Activated CD4-positive, alpha-beta T cell treated with anti-CD3 and anti-CD28 coated beads for 24 hours (primary cell): ENCODE results near the gene MCEE.
A peak's percentile ranks its signal among the peaks of the same experiment; 100 is the strongest.
"Not testable (repeated sequence)": the region's sequence is repeated elsewhere in the genome, so short reads cannot be mapped to it uniquely, and the experiment has no call there.

Source experiments
- DNase-seq, 2 donors: peaks; one replicate each; pipeline ENCODE4 v3.0.0-alpha.2; 2020; ENCODE audit warnings: low read depth in 2 of 2

The MCEE gene

GRCh38 chr2:71130152-71130904 lies at the start of gene MCEE, which contains the start of gene MPHOSPH10:
TSS of gene MCEE (minus strand) at chr2:71130229. CDS start at chr2:71130219, 10 bp downstream.
TSS of gene MPHOSPH10 (plus strand) at chr2:71130634. CDS start at chr2:71130666, 32 bp downstream.
- DNase-seq, result peak; percentile 78 to 88

GRCh38 chr2:71178836-71179235 lies 48.8 kb upstream of the MCEE start:
- not testable (repeated sequence) for DNase-seq

- no peak for DNase-seq
Measured at GRCh38 chr2:71174207-71174606, 44.2 kb upstream of the MCEE start.

- DNase-seq, result no peak
Measured at GRCh38 chr2:71173096-71173495, 43.1 kb upstream of the MCEE start.

- no peak for DNase-seq
Measured at GRCh38 chr2:71166812-71167211, 36.8 kb upstream of the MCEE start.

GRCh38 chr2:71157124-71157793 lies 27.2 kb upstream of the MCEE start:
- peak; percentile 37 to 60 for DNase-seq

GRCh38 chr2:71156573-71156972 lies 26.5 kb upstream of the MCEE start:
- DNase-seq, result no peak

GRCh38 chr2:71155846-71156245 lies 25.8 kb upstream of the MCEE start:
- DNase-seq, result no peak

GRCh38 chr2:71154798-71155197 lies 24.8 kb upstream of the MCEE start:
- no peak for DNase-seq

- DNase-seq, result no peak
Measured at GRCh38 chr2:71154279-71154678, 24.2 kb upstream of the MCEE start.

GRCh38 chr2:71153585-71154224 lies 23.7 kb upstream of the MCEE start:
- no peak for DNase-seq

- DNase-seq, result no peak
Measured at GRCh38 chr2:71151620-71152019, 21.6 kb upstream of the MCEE start.

GRCh38 chr2:71150082-71150816 lies 20.2 kb upstream of the MCEE start:
- DNase-seq, result no peak

GRCh38 chr2:71148506-71149063 lies 18.6 kb upstream of the MCEE start:
- DNase-seq, result no peak

- DNase-seq, result no peak
Measured at GRCh38 chr2:71143782-71144181, 13.8 kb upstream of the MCEE start.

GRCh38 chr2:71136174-71136573 lies 6.1 kb upstream of the MCEE start:
- no peak for DNase-seq

GRCh38 chr2:71133603-71134002 lies 3.6 kb upstream of the MCEE start:
- no peak for DNase-seq

GRCh38 chr2:71131387-71132166 lies 1.5 kb upstream of the MCEE start:
- DNase-seq, result not testable (repeated sequence)

- no peak for DNase-seq
Measured at GRCh38 chr2:71130905-71131244, 846 bp upstream of the MCEE start.

GRCh38 chr2:71129902-71130151 lies 202 bp downstream of the MCEE start:
- no peak for DNase-seq
